Naive thymus-derived CD4-positive, alpha-beta T cell (primary cell): ENCODE results near the gene EREG. TPM values are rescaled to one million over a fixed set of nuclear protein-coding genes. Genes with fewer than 3 reads are reported as not detected.
A peak's percentile ranks its signal among the peaks of the same experiment; 100 is the strongest.

Experiments used
- ATAC-seq: fragments of 150-1000 bp; cut with Tn5 transposase; 2 replicates; pipeline ENCODE4 v1.10.0; 2021; ENCODE audit warnings: mild to moderate bottlenecking, moderate library complexity
- CTCF ChIA-PET: fragments of 350-600 bp; sonication (Branson Sonifier 250); formaldehyde crosslinking; loops from one replicate; lab custom pipeline; 2021; ENCODE audit warnings: antibody characterized with exemption; lab: Charles Lee
- POLR2A ChIA-PET: fragments of 350-600 bp; sonication (Branson Sonifier 250); formaldehyde crosslinking; loops from one replicate; lab custom pipeline; 2021; ENCODE audit warnings: antibody characterized with exemption, inconsistent platforms; lab: Charles Lee
- DNase-seq, 9 donors: peaks; one replicate each; pipeline versions ENCODE4 v3.0.0 to v3.0.0-alpha.2; 2020 to 2022; ENCODE audit warnings: mixed read lengths in 1 of 9
- H3K27ac ChIP-seq: one replicate; pipeline ENCODE4 v1.7.0; 2013; ENCODE audit warnings: mild to moderate bottlenecking, low read depth, low read length, moderate library complexity
- H3K27me3 ChIP-seq, 2 donors: one replicate each; pipeline ENCODE4 v1.7.0; 2013; ENCODE audit warnings: low read length in 2 of 2, mild to moderate bottlenecking in 2 of 2, moderate library complexity in 2 of 2; ENCODE audit not compliant: control insufficient read depth in 2 of 2, insufficient read depth in 2 of 2
- H3K36me3 ChIP-seq, 3 experiments: 1 replicate in 2 of 3; 2 replicates in 1 of 3; pipeline ENCODE4 v1.7.0; 2013; ENCODE audit warnings: low read length in 3 of 3, mild to moderate bottlenecking in 3 of 3, moderate library complexity in 1 of 3; ENCODE audit not compliant: insufficient read depth in 3 of 3, control insufficient read depth in 2 of 3
- H3K4me1 ChIP-seq, 2 donors: one replicate each; pipeline ENCODE4 v1.7.0; 2013; ENCODE audit warnings: low read length in 2 of 2, mild to moderate bottlenecking in 2 of 2, moderate library complexity in 1 of 2; ENCODE audit not compliant: control insufficient read depth in 2 of 2, insufficient read depth in 2 of 2
- H3K4me3 ChIP-seq: 2 replicates; pipeline ENCODE4 v1.7.0; 2013; ENCODE audit warnings: mild to moderate bottlenecking, low read length
- H3K9me3 ChIP-seq, 3 experiments: 1 replicate in 2 of 3; 2 replicates in 1 of 3; pipeline ENCODE4 v1.7.0; 2013; ENCODE audit warnings: low read length in 3 of 3; ENCODE audit not compliant: control insufficient read depth in 2 of 3
- H3K27ac Mint-ChIP-seq, 9 donors: one replicate each; pipeline ENCODE4 v1.8.0; 2020 to 2022; ENCODE audit warnings: mixed read lengths in 9 of 9, mild to moderate bottlenecking in 8 of 9, moderate library complexity in 5 of 9, inconsistent platforms in 2 of 9
- H3K27me3 Mint-ChIP-seq, 5 donors: one replicate each; pipeline ENCODE4 v1.8.0; 2021 to 2022; ENCODE audit warnings: mixed read lengths in 5 of 5, mild to moderate bottlenecking in 1 of 5
- H3K36me3 Mint-ChIP-seq, 5 donors: one replicate each; pipeline ENCODE4 v1.8.0; 2020 to 2022; ENCODE audit warnings: mixed read lengths in 5 of 5, mild to moderate bottlenecking in 3 of 5, inconsistent platforms in 1 of 5
- H3K4me1 Mint-ChIP-seq, 7 donors: one replicate each; pipeline ENCODE4 v1.8.0; 2020 to 2022; ENCODE audit warnings: mixed read lengths in 7 of 7, mild to moderate bottlenecking in 3 of 7, inconsistent platforms in 1 of 7
- H3K4me3 Mint-ChIP-seq, 10 donors: one replicate each; pipeline ENCODE4 v1.8.0; 2020 to 2022; ENCODE audit warnings: mild to moderate bottlenecking in 10 of 10, mixed read lengths in 10 of 10, moderate library complexity in 6 of 10, inconsistent platforms in 2 of 10
- H3K9me3 Mint-ChIP-seq, 11 donors: one replicate each; pipeline ENCODE4 v1.8.0; 2020 to 2022; ENCODE audit warnings: mixed read lengths in 11 of 11, mild to moderate bottlenecking in 4 of 11, inconsistent platforms in 1 of 11, moderate library complexity in 1 of 11
- intact Hi-C, 2 donors: fragments of 100-400 bp; cut with micrococcal nuclease; formaldehyde crosslinking; loops; one replicate each; pipeline ENCODE4 v1.15.1; 2023
- polyA plus RNA-seq, 2 donors: library from polyadenylated mRNA; unstranded; fragments of 300-500 nt; fragmentation: Illumina TruSeq; gene quantifications; one replicate each; pipeline ENCODE4 v1.2.3, GENCODE V29; 2021
- total RNA-seq, 6 experiments: library from RNA in 5 of 6; stranded (reverse) in 5 of 6; gene quantifications; 1 replicate in 5 of 6; 2 replicates in 1 of 6; pipeline ENCODE4 v1.2.3 and lab custom pipeline; 2021 to 2026

EREG gene
- total RNA-seq = 10 to 100 TPM in 2 of 5 experiments, not detected in 3; 10.3 to 37.7 TPM
- not detected for polyA plus RNA-seq
- 0.40 reads per million for total RNA-seq (lab: John Stamatoyannopoulos, UW)

GRCh38 chr4:74364652-74365491, at the start of gene EREG:
EREG (plus strand) TSS chr4:74365145; CDS start chr4:74365309, 164 bp downstream.
- Histone ChIP-seq H3K36me3 (no peaks in the 10 kb centered on the region), H3K27ac (no peak within 1 kb of the TSS), H3K4me1 (peaks cover 0 to 8% of the 10 kb centered on the region in 2 donors), H3K4me3 (no peak within 1 kb of the TSS), H3K9me3 (no peaks in the 10 kb centered on the region), H3K27me3 (peaks cover 0 to 16% of the 10 kb centered on the region in 2 donors)
- peak within 1 kb of the TSS in 1 of 9 donors; percentile 38 for H3K27ac Mint-ChIP-seq
- H3K4me1 Mint-ChIP-seq = peaks cover 5 to 17% (median 16%) of the 10 kb centered on the region in 7 donors
- H3K4me3 Mint-ChIP-seq = peak within 1 kb of the TSS; percentile 66 to 85 (median 74)
- POLR2A ChIA-PET = no interaction called here
- peaks cover 30 to 61% (median 47%) of the 10 kb centered on the region in 5 donors for H3K27me3 Mint-ChIP-seq
- H3K36me3 Mint-ChIP-seq = no peaks in the 10 kb centered on the region
- DNase-seq (peak in 8 of 9 donors; percentile 4 to 30 (median 24)), ATAC-seq (peak; percentile 77)
- intact Hi-C loops = no loop called here
- no peaks in the 10 kb centered on the region for H3K9me3 Mint-ChIP-seq
- CTCF ChIA-PET = interaction anchor here (0.6 to 1.2 kb wide), 2 partner anchors 14 to 22 kb away, joined by 3 to 4 read pairs; no protein-coding TSS in a partner anchor

GRCh38 chr4:74315376-74315775, 49.6 kb upstream of the EREG start:
- ChIA-PET POLR2A (no interaction called here), CTCF (no interaction called here)
- H3K4me3 ChIP-seq = no peak overlapping the region
- DNase-seq (no peak), ATAC-seq (no peak)
- no peaks in the 10 kb centered on the region for H3K9me3 ChIP-seq
- H3K36me3 ChIP-seq = no peaks in the 10 kb centered on the region
- H3K4me1 Mint-ChIP-seq = peaks cover 0 to 4% (median 0%) of the 10 kb centered on the region in 7 donors
- no peak overlapping the region for H3K4me3 Mint-ChIP-seq
- peaks cover 0 to 3% (median 0%) of the 10 kb centered on the region in 5 donors for H3K36me3 Mint-ChIP-seq
- peaks cover 0 to under 1% (median 0%) of the 10 kb centered on the region in 5 donors for H3K27me3 Mint-ChIP-seq
- no peak overlapping the region for H3K27ac ChIP-seq
- intact Hi-C loops = no loop called here
- H3K27ac Mint-ChIP-seq = no peak overlapping the region
- no peaks in the 10 kb centered on the region for H3K9me3 Mint-ChIP-seq
- H3K27me3 ChIP-seq = no peaks in the 10 kb centered on the region
- H3K4me1 ChIP-seq = no peaks in the 10 kb centered on the region

GRCh38 chr4:74316397-74316796, 48.5 kb upstream of the EREG start:
- intact Hi-C loops = no loop called here
- Histone ChIP-seq H3K36me3 (no peaks in the 10 kb centered on the region), H3K27me3 (no peaks in the 10 kb centered on the region), H3K27ac (no peak overlapping the region), H3K4me1 (no peaks in the 10 kb centered on the region), H3K4me3 (no peak overlapping the region), H3K9me3 (no peaks in the 10 kb centered on the region)
- CTCF ChIA-PET = no interaction called here
- Mint-ChIP-seq H3K4me1 (peaks cover 0 to 9% (median 0%) of the 10 kb centered on the region in 7 donors), H3K4me3 (no peak overlapping the region), H3K9me3 (no peaks in the 10 kb centered on the region), H3K27me3 (peaks cover 0 to 9% (median 3%) of the 10 kb centered on the region in 5 donors), H3K27ac (no peak overlapping the region), H3K36me3 (peaks cover 0 to 3% (median 0%) of the 10 kb centered on the region in 5 donors)
- ATAC-seq (no peak), DNase-seq (no peak)
- POLR2A ChIA-PET = no interaction called here

GRCh38 chr4:74317616-74318246, 47.2 kb upstream of the EREG start:
- H3K27ac Mint-ChIP-seq = no peak overlapping the region

GRCh38 chr4:74318276-74318675, 46.7 kb upstream of the EREG start:
- Mint-ChIP-seq H3K36me3 (peaks cover 0 to 3% (median 0%) of the 10 kb centered on the region in 5 donors), H3K4me1 (peaks cover 0 to 6% (median 0%) of the 10 kb centered on the region in 7 donors), H3K4me3 (no peak overlapping the region), H3K27ac (no peak overlapping the region), H3K27me3 (peaks cover 0 to 15% (median 10%) of the 10 kb centered on the region in 5 donors), H3K9me3 (no peaks in the 10 kb centered on the region)
- POLR2A ChIA-PET = no interaction called here
- Histone ChIP-seq H3K4me1 (no peaks in the 10 kb centered on the region), H3K27me3 (no peaks in the 10 kb centered on the region), H3K27ac (no peak overlapping the region), H3K9me3 (no peaks in the 10 kb centered on the region), H3K4me3 (no peak overlapping the region), H3K36me3 (no peaks in the 10 kb centered on the region)
- intact Hi-C loops = no loop called here
- ATAC-seq (no peak), DNase-seq (no peak)
- CTCF ChIA-PET = no interaction called here

More at GRCh38 chr4:74317616-74318246, 47.2 kb upstream of the EREG start:
- ChIA-PET POLR2A (no interaction called here), CTCF (no interaction called here)
- ATAC-seq (no peak), DNase-seq (no peak)
- H3K4me3 Mint-ChIP-seq = no peak overlapping the region
- H3K27me3 ChIP-seq = no peaks in the 10 kb centered on the region
- H3K36me3 Mint-ChIP-seq = peaks cover 0 to 3% (median 0%) of the 10 kb centered on the region in 5 donors
- peaks cover 0 to 15% (median 7%) of the 10 kb centered on the region in 5 donors for H3K27me3 Mint-ChIP-seq
- no peak overlapping the region for H3K4me3 ChIP-seq
- H3K27ac ChIP-seq = no peak overlapping the region
- intact Hi-C loops = no loop called here
- H3K4me1 Mint-ChIP-seq = peaks cover 0 to 6% (median 0%) of the 10 kb centered on the region in 7 donors
- no peaks in the 10 kb centered on the region for H3K9me3 Mint-ChIP-seq
- no peaks in the 10 kb centered on the region for H3K36me3 ChIP-seq
- no peaks in the 10 kb centered on the region for H3K4me1 ChIP-seq
- no peaks in the 10 kb centered on the region for H3K9me3 ChIP-seq

GRCh38 chr4:74319470-74319869, 45.5 kb upstream of the EREG start:
- Mint-ChIP-seq H3K27ac (no peak overlapping the region), H3K9me3 (no peaks in the 10 kb centered on the region), H3K4me3 (no peak overlapping the region), H3K36me3 (peaks cover 0 to 3% (median 0%) of the 10 kb centered on the region in 5 donors), H3K4me1 (peaks cover 0 to 6% (median 0%) of the 10 kb centered on the region in 7 donors), H3K27me3 (peaks cover 4 to 22% (median 19%) of the 10 kb centered on the region in 5 donors)
- Histone ChIP-seq H3K27me3 (no peaks in the 10 kb centered on the region), H3K27ac (no peak overlapping the region), H3K4me3 (no peak overlapping the region), H3K4me1 (no peaks in the 10 kb centered on the region), H3K36me3 (no peaks in the 10 kb centered on the region), H3K9me3 (no peaks in the 10 kb centered on the region)
- ATAC-seq (no peak), DNase-seq (no peak)
- CTCF ChIA-PET = no interaction called here
- POLR2A ChIA-PET = no interaction called here
- intact Hi-C loops = no loop called here
